C4-2B (cell line): ENCODE data around the gene TJP1.
A peak's percentile ranks its signal among the peaks of the same experiment; 100 is the strongest.
"Not testable (repeated sequence)": the region's sequence is repeated elsewhere in the genome, so short reads cannot be mapped to it uniquely, and the experiment has no call there.

ENCODE experiments used
- H3K27ac ChIP-seq: fragments of 450-650 bp; 2 replicates; pipeline ENCODE4 v1.5.1; 2017
- ZFX ChIP-seq: fragments of 450-650 bp; IDR thresholded peaks from 2 replicates; pipeline ENCODE4 v1.6.1; 2017
- TF ChIP-seq, protein P1 (sequence below): fragments of 450-650 bp; conservative IDR thresholded peaks from 2 replicates; pipeline ENCODE4 v1.5.1; 2017; ENCODE audit warnings: mild to moderate bottlenecking

Gene TJP1

DNA sequence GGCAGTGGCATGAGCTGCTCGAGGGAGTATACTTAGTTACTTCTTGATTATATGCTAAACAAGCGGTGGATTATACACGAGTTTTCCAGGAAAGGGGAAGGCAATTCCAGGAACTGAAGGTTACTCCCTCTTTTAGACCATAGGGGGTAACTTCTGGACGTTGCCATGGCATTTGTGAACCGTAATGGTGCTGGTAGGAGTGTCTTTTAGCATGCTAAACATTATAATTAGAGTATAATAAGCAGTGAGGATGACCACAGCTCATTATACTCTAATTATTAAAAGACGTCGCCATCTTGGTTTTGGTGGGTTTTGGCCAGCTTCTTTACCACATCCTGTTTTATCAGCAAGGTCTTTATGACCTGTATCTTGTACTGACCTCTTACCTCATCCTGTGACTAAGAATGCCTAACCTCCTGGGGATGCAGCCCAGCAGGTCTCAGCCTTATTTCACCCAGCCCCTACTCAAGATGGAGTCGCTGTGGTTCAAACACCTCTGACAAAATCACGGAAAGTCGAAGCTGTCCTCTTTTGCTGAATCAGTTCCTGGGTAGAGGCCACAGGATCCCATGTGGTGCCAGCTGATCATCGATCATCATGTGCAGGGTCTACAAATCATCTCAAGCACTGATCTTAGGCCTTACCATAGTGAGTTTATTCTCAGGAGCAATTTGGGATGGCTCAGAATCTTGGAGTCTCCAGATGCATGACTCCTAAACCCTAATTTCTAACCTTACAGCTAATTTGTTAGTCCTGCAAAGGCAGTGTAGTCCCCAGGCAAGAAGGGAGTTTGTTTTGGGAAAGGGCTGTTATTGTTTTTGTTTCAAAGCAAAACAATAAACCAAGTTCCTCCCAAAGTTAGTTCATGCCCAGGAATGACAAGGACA lies 149.1 kb downstream of the TJP1 start:
- no peak overlapping the region for H3K27ac ChIP-seq

DNA sequence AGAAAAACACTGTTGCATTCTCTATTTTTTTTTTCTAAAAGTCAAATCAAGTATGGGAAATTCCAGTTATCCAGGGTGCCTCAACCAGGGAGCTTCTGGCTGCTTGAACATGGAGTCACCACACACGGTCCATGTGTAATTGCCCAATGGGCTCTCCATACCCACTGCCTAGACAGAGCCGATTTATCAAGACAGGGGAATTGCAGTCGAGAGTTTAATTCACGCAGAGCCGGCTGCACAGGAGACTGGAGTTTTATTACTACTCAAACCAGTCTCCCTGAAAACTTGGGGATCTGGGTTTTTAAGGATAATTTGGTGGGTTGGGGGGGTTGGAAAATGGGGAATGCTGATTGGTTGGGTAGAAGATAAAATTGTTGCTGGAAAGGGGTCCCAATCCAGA lies 149.8 kb downstream of the TJP1 start:
- TF ChIP-seq, protein P1, sequence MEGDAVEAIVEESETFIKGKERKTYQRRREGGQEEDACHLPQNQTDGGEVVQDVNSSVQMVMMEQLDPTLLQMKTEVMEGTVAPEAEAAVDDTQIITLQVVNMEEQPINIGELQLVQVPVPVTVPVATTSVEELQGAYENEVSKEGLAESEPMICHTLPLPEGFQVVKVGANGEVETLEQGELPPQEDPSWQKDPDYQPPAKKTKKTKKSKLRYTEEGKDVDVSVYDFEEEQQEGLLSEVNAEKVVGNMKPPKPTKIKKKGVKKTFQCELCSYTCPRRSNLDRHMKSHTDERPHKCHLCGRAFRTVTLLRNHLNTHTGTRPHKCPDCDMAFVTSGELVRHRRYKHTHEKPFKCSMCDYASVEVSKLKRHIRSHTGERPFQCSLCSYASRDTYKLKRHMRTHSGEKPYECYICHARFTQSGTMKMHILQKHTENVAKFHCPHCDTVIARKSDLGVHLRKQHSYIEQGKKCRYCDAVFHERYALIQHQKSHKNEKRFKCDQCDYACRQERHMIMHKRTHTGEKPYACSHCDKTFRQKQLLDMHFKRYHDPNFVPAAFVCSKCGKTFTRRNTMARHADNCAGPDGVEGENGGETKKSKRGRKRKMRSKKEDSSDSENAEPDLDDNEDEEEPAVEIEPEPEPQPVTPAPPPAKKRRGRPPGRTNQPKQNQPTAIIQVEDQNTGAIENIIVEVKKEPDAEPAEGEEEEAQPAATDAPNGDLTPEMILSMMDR = no peak
- TF ChIP-seq ZFX = no peak
- H3K27ac ChIP-seq = no peak overlapping the region

More for the DNA sequence above, 149.1 kb downstream of the TJP1 start:
- TF ChIP-seq, protein P1 = no peak
- TF ChIP-seq ZFX = no peak

DNA sequence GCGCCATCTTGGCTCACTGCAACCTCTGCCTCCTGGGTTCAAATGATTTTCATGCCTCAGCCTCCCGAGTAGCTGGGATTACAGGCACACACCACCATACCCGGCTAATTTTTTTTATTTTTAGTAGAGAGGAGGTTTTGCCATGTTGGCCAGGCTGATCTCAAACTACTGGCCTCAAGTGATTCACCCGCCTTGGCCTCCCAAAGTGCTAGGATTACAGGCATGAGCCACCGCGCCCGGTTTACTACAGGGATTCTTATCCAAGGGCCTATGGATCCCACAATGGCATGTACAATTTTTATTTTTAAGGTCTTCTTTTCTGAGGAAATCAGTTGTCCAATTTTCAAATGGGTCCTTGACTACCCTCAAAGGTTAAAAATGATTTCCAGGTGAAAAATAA lies 150.2 kb downstream of the TJP1 start:
- H3K27ac ChIP-seq = not testable (repeated sequence)

DNA sequence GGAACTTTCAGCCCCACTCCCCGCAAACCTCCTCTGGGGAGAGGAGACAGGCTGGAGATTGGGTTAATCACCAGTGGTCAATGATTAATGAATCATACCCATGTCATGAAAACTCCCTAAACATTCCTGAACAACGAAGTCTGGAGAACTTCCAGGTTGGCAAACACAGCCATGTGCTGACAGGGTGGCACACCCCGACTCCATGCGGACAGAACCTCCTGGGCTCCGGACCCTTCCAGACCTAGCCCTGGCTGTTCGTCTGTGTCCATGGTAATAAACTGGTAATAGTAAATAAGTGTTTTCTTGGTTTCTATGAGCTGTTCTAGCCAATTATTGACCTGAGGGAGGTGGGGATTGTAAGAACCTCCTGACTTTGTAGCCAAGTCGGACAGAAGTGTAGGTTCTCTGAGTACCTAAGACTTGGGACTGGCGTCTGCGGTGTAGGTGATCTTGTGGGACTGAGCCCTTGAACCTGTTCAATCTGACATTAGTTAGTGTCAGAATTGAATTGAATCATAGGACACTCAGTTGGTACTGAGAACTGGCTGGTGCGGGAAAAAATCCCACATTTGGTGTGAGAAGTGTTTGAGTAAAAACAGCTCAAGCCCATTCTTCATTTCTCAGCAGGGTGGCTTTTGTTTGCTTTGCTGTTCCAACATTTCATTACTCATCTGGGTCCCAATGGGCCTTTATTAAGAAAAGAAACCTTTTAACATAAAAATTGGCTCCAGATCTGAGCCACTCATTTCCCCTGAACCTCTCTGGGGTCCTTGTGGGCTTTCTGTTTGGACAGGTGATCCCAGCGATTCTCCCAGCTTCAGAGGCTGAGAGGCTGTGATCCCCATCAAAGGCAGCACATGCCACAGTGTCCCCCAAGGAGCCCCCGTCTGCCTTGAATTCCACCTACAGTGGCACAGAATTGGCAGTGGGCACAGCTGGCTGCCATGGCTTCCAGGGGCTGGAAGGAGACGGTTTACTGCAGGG lies 151.0 kb downstream of the TJP1 start:
- TF ChIP-seq ZFX = no peak
- TF ChIP-seq, protein P1 = no peak
- no peak overlapping the region for H3K27ac ChIP-seq

DNA sequence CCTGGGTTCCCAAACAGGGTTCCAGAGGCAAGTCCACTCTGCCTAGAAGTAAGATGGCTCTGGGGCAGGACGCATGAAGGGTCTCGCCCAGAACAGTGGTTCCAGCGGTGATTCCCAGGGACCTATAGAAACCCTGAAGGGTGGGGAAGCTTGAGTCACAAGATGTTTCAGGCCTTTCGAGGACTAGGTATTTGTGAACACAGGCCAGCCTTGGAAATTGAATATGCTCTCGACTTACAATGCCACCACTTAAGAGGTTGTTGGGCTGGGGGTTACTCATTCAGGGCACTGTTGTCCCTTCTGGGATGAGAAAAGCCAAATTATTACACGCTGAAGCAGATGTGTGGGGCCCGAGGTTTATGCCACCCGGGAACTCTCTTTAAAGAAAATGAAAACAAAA lies 152.0 kb downstream of the TJP1 start:
- TF ChIP-seq ZFX = no peak
- TF ChIP-seq, protein P1 = no peak
- H3K27ac ChIP-seq = no peak overlapping the region

DNA sequence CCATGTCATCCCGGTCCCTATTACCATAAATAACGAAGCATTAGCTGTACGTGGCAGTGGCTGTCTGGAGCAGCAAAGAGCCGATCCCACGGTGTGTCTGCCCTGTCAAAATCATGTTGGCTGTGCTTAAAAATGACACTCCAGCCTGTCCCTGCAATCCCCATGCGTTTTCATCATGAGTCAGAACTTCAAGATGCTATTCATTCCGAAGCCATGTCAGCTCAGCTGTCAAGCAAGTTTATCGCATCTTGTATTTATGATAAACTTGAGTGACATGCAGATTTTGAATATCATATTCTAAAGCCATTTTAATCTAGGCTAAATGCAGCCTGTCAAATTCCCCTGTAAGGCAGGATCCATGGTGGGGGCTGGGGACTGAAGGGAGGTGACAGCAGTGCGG lies 152.4 kb downstream of the TJP1 start:
- no peak for TF ChIP-seq ZFX
- H3K27ac ChIP-seq = no peak overlapping the region

DNA sequence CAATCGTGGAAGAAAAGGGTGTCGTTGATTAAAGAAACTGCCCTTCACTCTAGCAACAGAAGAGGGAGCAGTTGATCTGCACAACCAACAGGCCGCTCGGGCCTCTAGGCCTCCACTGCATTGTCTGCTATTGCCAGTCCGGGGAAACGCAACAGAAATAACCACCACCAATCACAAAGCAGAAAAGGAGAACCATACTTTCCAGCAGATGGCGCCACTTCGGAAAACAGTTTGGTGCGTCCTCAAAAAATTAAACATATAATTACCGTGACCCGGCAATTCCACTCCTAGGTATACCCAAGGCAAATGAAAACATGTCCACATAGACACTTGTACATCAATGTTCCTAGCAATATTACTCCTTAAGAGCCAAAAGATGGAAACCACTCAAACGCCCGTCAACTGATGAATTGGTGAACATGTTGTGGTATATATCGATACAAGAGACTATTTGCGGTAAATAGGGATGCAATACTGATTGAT lies 154.1 kb downstream of the TJP1 start:
- TF ChIP-seq, protein P1 = peak; percentile 98
- no peak for TF ChIP-seq ZFX
- H3K27ac ChIP-seq = no peak overlapping the region

DNA sequence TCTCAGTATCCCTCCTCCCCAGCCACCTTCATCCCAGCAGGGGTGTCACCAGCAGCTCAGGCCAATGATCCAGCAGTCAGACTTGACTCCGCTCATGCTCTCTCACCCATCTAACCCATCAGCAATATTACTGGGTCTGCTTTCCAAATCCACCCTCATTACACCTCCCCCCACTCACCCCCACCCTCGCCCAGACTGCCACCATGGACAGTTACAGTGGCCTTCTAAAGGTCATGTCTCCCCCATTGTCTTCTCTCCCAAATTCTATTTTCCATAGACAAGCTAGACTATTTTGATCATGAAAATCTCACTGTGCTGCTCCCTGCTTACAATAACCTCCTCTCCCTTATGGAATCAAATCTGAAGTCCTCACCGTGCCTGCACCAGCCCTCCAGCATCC lies 156.0 kb downstream of the TJP1 start:
- no peak overlapping the region for H3K27ac ChIP-seq
- TF ChIP-seq ZFX = no peak
- TF ChIP-seq, protein P1 = no peak
